Fibroblast of the aortic adventitia (primary cell): Measurements from ENCODE around the gene LST1. TPM values are rescaled to one million over a fixed set of nuclear protein-coding genes. Genes with fewer than 3 reads are reported as not detected.

Experiments used
- DNase-seq: peaks from one replicate; pipeline ENCODE4 v3.0.0-alpha.2; 2010; ENCODE audit warnings: low read depth
- H3K4me3 ChIP-seq: 2 replicates; pipeline ENCODE4 v1.5.1; 2011; ENCODE audit warnings: low read depth, mild to moderate bottlenecking, control low read depth, low read length, moderate library complexity
- small RNA-seq: library from RNA; depleted of rRNA; stranded (forward); fragments of <200 nt; gene quantifications from one replicate; pipeline ENCODE3, GENCODE V24; 2012
- total RNA-seq: library from RNA; depleted of rRNA; stranded (reverse); fragments of >200 nt; gene quantifications from 2 replicates; pipeline ENCODE4 v1.2.3, GENCODE V29; 2012; ENCODE audit warnings: low replicate concordance
- TF ChIP-seq, protein P1 (sequence below): IDR thresholded peaks from 2 replicates; pipeline ENCODE4 v1.5.1; 2011; ENCODE audit warnings: mild to moderate bottlenecking, low read length, control low read depth, inconsistent platforms; ENCODE audit not compliant: insufficient read depth

The LST1 gene
- total RNA-seq, 1 donor, result not detected

DNA sequence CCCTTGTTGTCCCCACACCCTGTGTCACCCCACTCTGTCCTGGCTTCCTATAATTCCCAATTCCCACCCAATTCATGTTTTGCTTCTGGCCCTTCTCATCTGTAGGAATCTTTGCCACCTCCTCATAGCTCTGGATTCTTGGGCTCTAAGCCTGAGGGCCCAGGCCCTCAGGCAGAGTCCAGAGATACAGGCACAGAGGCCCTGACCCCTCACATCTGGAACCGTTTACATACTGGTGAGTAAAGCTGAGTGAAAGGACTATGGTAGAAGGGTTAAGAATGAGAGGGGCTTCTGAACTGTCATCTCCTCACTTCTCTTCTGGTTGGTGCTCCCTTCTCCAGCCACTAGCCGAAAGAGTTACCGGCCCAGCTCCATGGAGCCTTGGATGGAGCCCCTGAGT is 48.1 kb downstream of the LST1 start:
- DNase-seq, result no peak
- TF ChIP-seq, protein P1, sequence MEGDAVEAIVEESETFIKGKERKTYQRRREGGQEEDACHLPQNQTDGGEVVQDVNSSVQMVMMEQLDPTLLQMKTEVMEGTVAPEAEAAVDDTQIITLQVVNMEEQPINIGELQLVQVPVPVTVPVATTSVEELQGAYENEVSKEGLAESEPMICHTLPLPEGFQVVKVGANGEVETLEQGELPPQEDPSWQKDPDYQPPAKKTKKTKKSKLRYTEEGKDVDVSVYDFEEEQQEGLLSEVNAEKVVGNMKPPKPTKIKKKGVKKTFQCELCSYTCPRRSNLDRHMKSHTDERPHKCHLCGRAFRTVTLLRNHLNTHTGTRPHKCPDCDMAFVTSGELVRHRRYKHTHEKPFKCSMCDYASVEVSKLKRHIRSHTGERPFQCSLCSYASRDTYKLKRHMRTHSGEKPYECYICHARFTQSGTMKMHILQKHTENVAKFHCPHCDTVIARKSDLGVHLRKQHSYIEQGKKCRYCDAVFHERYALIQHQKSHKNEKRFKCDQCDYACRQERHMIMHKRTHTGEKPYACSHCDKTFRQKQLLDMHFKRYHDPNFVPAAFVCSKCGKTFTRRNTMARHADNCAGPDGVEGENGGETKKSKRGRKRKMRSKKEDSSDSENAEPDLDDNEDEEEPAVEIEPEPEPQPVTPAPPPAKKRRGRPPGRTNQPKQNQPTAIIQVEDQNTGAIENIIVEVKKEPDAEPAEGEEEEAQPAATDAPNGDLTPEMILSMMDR, result no peak
- H3K4me3 ChIP-seq, result no peak overlapping the region

DNA sequence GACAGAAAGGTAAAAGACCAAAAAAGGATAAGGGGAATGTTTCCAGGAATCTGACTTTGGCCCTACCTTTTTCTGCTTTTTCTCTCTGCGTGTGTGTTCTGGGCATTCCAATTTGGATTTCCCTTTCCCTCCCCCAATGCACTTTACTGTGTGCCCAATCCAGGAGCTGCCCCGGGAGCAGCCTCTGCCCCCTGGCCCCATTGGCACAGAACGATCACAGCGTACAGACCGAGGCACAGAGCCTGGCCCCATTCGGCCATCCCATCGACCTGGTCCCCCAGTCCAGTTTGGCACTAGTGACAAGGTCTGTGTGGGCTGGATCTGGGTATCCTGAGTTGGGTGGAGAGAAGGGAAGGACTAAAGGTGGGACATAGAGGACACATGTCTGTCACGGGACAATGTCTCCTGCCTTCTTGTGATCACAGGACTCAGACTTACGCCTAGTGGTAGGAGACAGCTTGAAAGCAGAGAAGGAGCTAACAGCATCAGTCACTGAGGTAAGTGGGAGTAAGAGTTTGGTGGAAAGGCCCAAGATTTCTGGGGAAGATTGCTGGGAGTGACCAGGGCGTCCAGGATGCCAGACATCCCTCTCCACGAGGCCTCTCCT is 49.0 kb downstream of the LST1 start:
- no peak overlapping the region for H3K4me3 ChIP-seq
- TF ChIP-seq, protein P1, result no peak
- DNase-seq, result no peak

GRCh38 chr6:31636698-31637596 is 50.9 kb downstream of the LST1 start:
- H3K4me3 ChIP-seq, result no peak overlapping the region
- DNase-seq, result no peak
- TF ChIP-seq, protein P1, result no peak

Small RNAs within 50 kb of the gene (small RNA-seq; reads per million reads assigned to genes)
- gene MIR6832 (0.25 reads per million), gene SNORA38 (114 reads per million, percentile 98 among the genes with 10 or more reads in this experiment), gene SNORD117 (838 reads per million, percentile 99 among the genes with 10 or more reads in this experiment), gene SNORD84 (not detected), gene UQCRHP1 (not detected)

Other genes with a start within 250 kb of the LST1 start
- 52.0 and 84.2 TPM in 2 replicates for gene HLA-B, start 229.1 kb upstream of the LST1 start, total RNA-seq
- 12.7 and 13.3 TPM in 2 replicates for gene MICA, start 182.7 kb upstream of the LST1 start, total RNA-seq
- 3.4 and 16.6 TPM in 2 replicates for gene MICB, start 88.1 kb upstream of the LST1 start, total RNA-seq
- not detected in 2 replicates for gene MCCD1, start 57.3 kb upstream of the LST1 start, total RNA-seq
- gene DDX39B, start 44.3 kb upstream of the LST1 start, total RNA-seq, result 197 and 290 TPM in 2 replicates
- 3.8 and 6.7 TPM in 2 replicates for gene ATP6V1G2, start 39.7 kb upstream of the LST1 start, total RNA-seq
- 20.0 and 48.7 TPM in 2 replicates for gene NFKBIL1, start 38.7 kb upstream of the LST1 start, total RNA-seq
- gene LTA, start 14.0 kb upstream of the LST1 start, total RNA-seq, result not detected in 2 replicates
- not detected in 2 replicates for gene TNF, start 10.7 kb upstream of the LST1 start, total RNA-seq
- not detected in 2 replicates for gene LTB, start 3.9 kb upstream of the LST1 start, total RNA-seq
- gene NCR3, start 6.7 kb downstream of the LST1 start, total RNA-seq, result not detected in 2 replicates
- gene AIF1, start 29.0 kb downstream of the LST1 start, total RNA-seq, result not detected in 2 replicates
- 24.0 and 68.0 TPM in 2 replicates for gene PRRC2A, start 34.4 kb downstream of the LST1 start, total RNA-seq
- gene BAG6, start 66.4 kb downstream of the LST1 start, total RNA-seq, result 109 and 161 TPM in 2 replicates
- gene APOM, start 69.6 kb downstream of the LST1 start, total RNA-seq, result 2.0 TPM in 1 of 2 replicates, not detected in the other
- 18.4 and 26.3 TPM in 2 replicates for gene C6orf47, start 74.5 kb downstream of the LST1 start, total RNA-seq
- gene GPANK1, start 78.7 kb downstream of the LST1 start, total RNA-seq, result 19.9 and 69.8 TPM in 2 replicates
- 134 and 214 TPM in 2 replicates for gene CSNK2B, start 79.8 kb downstream of the LST1 start, total RNA-seq
- gene LY6G5B, start 83.7 kb downstream of the LST1 start, total RNA-seq, result 2.8 and 4.5 TPM in 2 replicates
- 1.1 TPM in 1 of 2 replicates, not detected in the other for gene LY6G5C, start 94.8 kb downstream of the LST1 start, total RNA-seq
- 23.5 and 27.1 TPM in 2 replicates for gene ABHD16A, start 117.0 kb downstream of the LST1 start, total RNA-seq
- gene LY6G6F, start 120.6 kb downstream of the LST1 start, total RNA-seq, result not detected in 2 replicates
- not detected in 2 replicates for gene LY6G6D, start 129.1 kb downstream of the LST1 start, total RNA-seq
- gene LY6G6C, start 135.5 kb downstream of the LST1 start, total RNA-seq, result not detected in 2 replicates
- not detected in 2 replicates for gene MPIG6B, start 137.1 kb downstream of the LST1 start, total RNA-seq
- gene DDAH2, start 143.0 kb downstream of the LST1 start, total RNA-seq, result 70.5 and 223 TPM in 2 replicates
- 174 and 576 TPM in 2 replicates for gene CLIC1, start 150.3 kb downstream of the LST1 start, total RNA-seq
- gene MSH5, start 153.7 kb downstream of the LST1 start, total RNA-seq, result 3.1 and 23.0 TPM in 2 replicates
- gene SAPCD1, start 176.4 kb downstream of the LST1 start, total RNA-seq, result 0.90 and 6.2 TPM in 2 replicates
- gene VWA7, start 191.1 kb downstream of the LST1 start, total RNA-seq, result 0.36 and 0.90 TPM in 2 replicates
- 19.6 and 68.8 TPM in 2 replicates for gene VARS1, start 209.5 kb downstream of the LST1 start, total RNA-seq
- gene LSM2, start 220.7 kb downstream of the LST1 start, total RNA-seq, result 49.5 and 88.3 TPM in 2 replicates
- gene HSPA1L, start 229.0 kb downstream of the LST1 start, total RNA-seq, result 1.4 and 2.4 TPM in 2 replicates
- gene HSPA1A, start 229.3 kb downstream of the LST1 start, total RNA-seq, result 52.8 and 76.9 TPM in 2 replicates
- gene HSPA1B, start 241.5 kb downstream of the LST1 start, total RNA-seq, result 62.0 and 112 TPM in 2 replicates